Activated naive CD4-positive, alpha-beta T cell treated with anti-CD3 and anti-CD28 coated beads for 36 hours (primary cell): ENCODE data around the gene LIMK1. TPM values are rescaled to one million over a fixed set of nuclear protein-coding genes. Genes with fewer than 3 reads are reported as not detected.

Source experiments
- CTCF ChIA-PET: fragments of 350-600 bp; sonication (Branson Sonifier 250); formaldehyde crosslinking; loops from one replicate; lab custom pipeline; 2021; ENCODE audit warnings: antibody characterized with exemption; lab: Charles Lee
- DNase-seq: peaks from one replicate; pipeline ENCODE4 v3.0.0-alpha.2; 2020
- H3K27ac Mint-ChIP-seq: one replicate; pipeline ENCODE4 v1.8.0; 2021; ENCODE audit warnings: mild to moderate bottlenecking, mixed read lengths
- H3K27me3 Mint-ChIP-seq: one replicate; pipeline ENCODE4 v1.8.0; 2021; ENCODE audit warnings: low read depth, mixed read lengths
- H3K36me3 Mint-ChIP-seq: one replicate; pipeline ENCODE4 v1.8.0; 2021; ENCODE audit warnings: low read depth, mixed read lengths
- H3K4me1 Mint-ChIP-seq: one replicate; pipeline ENCODE4 v1.8.0; 2021; ENCODE audit warnings: low read depth, mixed read lengths
- H3K4me3 Mint-ChIP-seq: one replicate; pipeline ENCODE4 v1.8.0; 2021; ENCODE audit warnings: mild to moderate bottlenecking, moderate library complexity, mixed read lengths
- H3K9me3 Mint-ChIP-seq: one replicate; pipeline ENCODE4 v1.8.0; 2021; ENCODE audit warnings: mixed read lengths
- intact Hi-C: fragments of 100-400 bp; cut with micrococcal nuclease; formaldehyde crosslinking; loops from one replicate; pipeline ENCODE4 v1.15.1; 2023
- total RNA-seq, 2 experiments: library from RNA; stranded (reverse); gene quantifications; one replicate each; pipeline ENCODE4 v1.2.3, GENCODE V29; 2021

The LIMK1 gene
- total RNA-seq, 2 experiments from 2014 or later = 7.9 to 9.2 TPM

GRCh38 chr7:74059037-74059436 lies 24.6 kb upstream of the LIMK1 start:
- CTCF ChIA-PET = interaction anchor here (1.4 kb wide), 2 partner anchors 10 to 33 kb away, joined by 3 to 5 read pairs; no protein-coding TSS in a partner anchor

DNA sequence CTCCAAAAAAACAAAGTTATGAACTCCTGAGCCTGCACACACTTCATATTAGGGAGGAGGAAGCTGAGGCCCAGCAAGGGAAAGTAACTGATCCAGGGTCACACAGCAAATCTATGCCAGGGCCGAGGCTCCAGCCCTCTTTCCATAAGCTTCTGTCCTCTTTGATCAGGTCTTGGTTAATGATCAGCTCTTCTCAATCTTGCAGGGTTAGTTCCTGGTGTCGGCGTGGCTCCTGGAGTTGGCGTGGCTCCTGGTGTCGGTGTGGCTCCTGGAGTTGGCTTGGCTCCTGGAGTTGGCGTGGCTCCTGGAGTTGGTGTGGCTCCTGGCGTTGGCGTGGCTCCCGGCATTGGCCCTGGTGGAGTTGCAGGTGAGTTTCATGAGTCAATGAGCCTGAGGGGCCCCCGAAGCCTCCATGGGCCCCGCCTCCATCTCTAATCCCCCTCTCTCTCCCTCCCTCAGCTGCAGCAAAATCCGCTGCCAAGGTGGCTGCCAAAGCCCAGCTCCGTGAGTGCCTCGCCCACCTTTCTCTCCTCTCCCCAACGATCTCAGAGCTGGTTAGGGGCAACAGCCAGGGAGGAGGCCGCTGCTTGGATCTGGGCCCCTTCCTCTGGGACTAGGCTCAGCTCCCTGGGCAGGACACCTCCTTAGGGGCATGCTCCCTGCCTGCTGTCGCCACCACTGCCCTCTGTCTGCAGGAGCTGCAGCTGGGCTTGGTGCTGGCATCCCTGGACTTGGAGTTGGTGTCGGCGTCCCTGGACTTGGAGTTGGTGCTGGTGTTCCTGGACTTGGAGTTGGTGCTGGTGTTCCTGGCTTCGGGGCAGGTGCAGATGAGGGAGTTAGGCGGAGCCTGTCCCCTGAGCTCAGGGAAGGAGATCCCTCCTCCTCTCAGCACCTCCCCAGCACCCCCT lies 23.7 kb upstream of the LIMK1 start:
- no peak for DNase-seq
- no peaks in the 10 kb centered on the region for H3K36me3 Mint-ChIP-seq
- H3K27ac Mint-ChIP-seq = no peak overlapping the region
- H3K4me3 Mint-ChIP-seq = no peak overlapping the region
- no peaks in the 10 kb centered on the region for H3K9me3 Mint-ChIP-seq
- CTCF ChIA-PET = interaction anchor here (1.1 to 1.4 kb wide), 3 partner anchors 9 to 342 kb away, joined by 3 to 5 read pairs (median 3); no protein-coding TSS in a partner anchor
- no peaks in the 10 kb centered on the region for H3K4me1 Mint-ChIP-seq
- intact Hi-C loops = no loop called here
- peaks cover 5% of the 10 kb centered on the region for H3K27me3 Mint-ChIP-seq

More at GRCh38 chr7:74059037-74059436, 24.6 kb upstream of the LIMK1 start:
- Mint-ChIP-seq H3K4me1 (no peaks in the 10 kb centered on the region), H3K27ac (no peak overlapping the region), H3K4me3 (no peak overlapping the region), H3K27me3 (peaks cover 5% of the 10 kb centered on the region), H3K9me3 (no peaks in the 10 kb centered on the region), H3K36me3 (no peaks in the 10 kb centered on the region)
- intact Hi-C loops = no loop called here
- no peak for DNase-seq

GRCh38 chr7:74061840-74062539 lies 21.6 kb upstream of the LIMK1 start:
- no peak overlapping the region for H3K27ac Mint-ChIP-seq
- H3K4me1 Mint-ChIP-seq = no peaks in the 10 kb centered on the region
- H3K27me3 Mint-ChIP-seq = peaks cover 5% of the 10 kb centered on the region
- DNase-seq = peak; percentile 25
- intact Hi-C loops = no loop called here
- H3K4me3 Mint-ChIP-seq = no peak overlapping the region
- no peaks in the 10 kb centered on the region for H3K36me3 Mint-ChIP-seq
- no peaks in the 10 kb centered on the region for H3K9me3 Mint-ChIP-seq
- CTCF ChIA-PET = no interaction called here

DNA sequence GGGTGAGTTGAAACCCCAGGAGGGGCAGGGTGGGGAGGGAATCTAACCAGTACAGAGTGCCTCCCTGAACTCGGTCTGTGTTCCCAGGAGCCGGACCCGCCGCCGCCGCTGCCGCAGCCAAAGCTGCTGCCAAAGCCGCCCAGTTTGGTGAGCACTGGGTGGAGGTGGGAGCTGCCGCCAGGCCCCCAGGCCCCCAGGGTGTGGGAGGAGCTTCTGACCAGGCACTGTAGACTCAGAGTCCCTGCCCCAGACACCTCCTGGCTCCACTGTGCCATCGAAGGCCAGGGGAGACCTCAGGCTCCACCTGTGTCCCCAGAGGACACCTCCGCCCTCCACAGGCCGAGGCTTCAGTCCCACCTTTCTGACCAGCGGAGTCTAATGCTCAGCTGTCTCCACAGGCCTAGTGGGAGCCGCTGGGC lies 20.4 kb upstream of the LIMK1 start:
- Mint-ChIP-seq H3K27me3 (peaks cover 3% of the 10 kb centered on the region), H3K4me1 (no peaks in the 10 kb centered on the region), H3K27ac (no peak overlapping the region), H3K4me3 (no peak overlapping the region), H3K36me3 (no peaks in the 10 kb centered on the region), H3K9me3 (no peaks in the 10 kb centered on the region)
- intact Hi-C loops = no loop called here
- CTCF ChIA-PET = interaction anchor here (0.6 kb wide), 1 partner anchor 215 kb away, joined by 3 read pairs; no protein-coding TSS in a partner anchor
- no peak for DNase-seq

DNA sequence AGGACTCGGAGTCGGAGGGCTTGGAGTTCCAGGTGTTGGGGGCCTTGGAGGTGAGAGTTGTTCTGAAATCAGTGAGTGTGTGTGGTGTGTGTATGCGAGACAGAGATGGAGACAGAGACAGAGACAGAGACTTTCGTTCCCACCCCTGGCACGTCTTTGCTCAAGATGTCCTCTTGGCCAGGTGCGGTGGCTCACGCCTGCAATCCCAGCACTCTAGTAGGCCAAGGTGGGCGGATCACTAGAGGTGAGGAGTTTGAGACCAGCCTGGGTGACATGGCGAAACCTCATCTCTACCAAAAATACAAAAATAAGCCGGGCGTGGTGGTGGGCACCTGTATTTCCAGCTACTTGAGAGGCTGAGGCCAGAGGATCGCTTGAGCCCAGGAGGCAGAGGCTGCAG lies 20.0 kb upstream of the LIMK1 start:
- no peaks in the 10 kb centered on the region for H3K9me3 Mint-ChIP-seq
- intact Hi-C loops = no loop called here

GRCh38 chr7:74064696-74065095 lies 18.9 kb upstream of the LIMK1 start:
- CTCF ChIA-PET = interaction anchor here (0.6 to 1.4 kb wide), 3 partner anchors 221 to 336 kb away, joined by 3 to 5 read pairs (median 3); no protein-coding TSS in a partner anchor
- H3K4me1 Mint-ChIP-seq = no peaks in the 10 kb centered on the region
- no peaks in the 10 kb centered on the region for H3K9me3 Mint-ChIP-seq
- H3K36me3 Mint-ChIP-seq = no peaks in the 10 kb centered on the region
- no peak overlapping the region for H3K27ac Mint-ChIP-seq
- no peak for DNase-seq
- intact Hi-C loops = no loop called here
- no peak overlapping the region for H3K4me3 Mint-ChIP-seq
- no peaks in the 10 kb centered on the region for H3K27me3 Mint-ChIP-seq

More for the DNA sequence above, 20.0 kb upstream of the LIMK1 start:
- Mint-ChIP-seq H3K4me3 (no peak overlapping the region), H3K27me3 (peaks cover under 1% of the 10 kb centered on the region), H3K4me1 (no peaks in the 10 kb centered on the region), H3K27ac (no peak overlapping the region), H3K36me3 (no peaks in the 10 kb centered on the region)
- no peak for DNase-seq
- CTCF ChIA-PET = interaction anchor here (0.6 kb wide), 1 partner anchor 214 kb away, joined by 3 read pairs; no protein-coding TSS in a partner anchor

- H3K4me3 Mint-ChIP-seq = no peak overlapping the region
- no peak overlapping the region for H3K27ac Mint-ChIP-seq
- no peaks in the 10 kb centered on the region for H3K4me1 Mint-ChIP-seq
- no peaks in the 10 kb centered on the region for H3K9me3 Mint-ChIP-seq
- intact Hi-C loops = no loop called here
- H3K27me3 Mint-ChIP-seq = no peaks in the 10 kb centered on the region
- H3K36me3 Mint-ChIP-seq = no peaks in the 10 kb centered on the region
- DNase-seq = no peak
- CTCF ChIA-PET = interaction anchor here (1.1 to 3.3 kb wide), 4 partner anchors 13 to 335 kb away, joined by 3 to 10 read pairs (median 7); no protein-coding TSS in a partner anchor
Measured at GRCh38 chr7:74066626-74067025, 17.0 kb upstream of the LIMK1 start.

DNA sequence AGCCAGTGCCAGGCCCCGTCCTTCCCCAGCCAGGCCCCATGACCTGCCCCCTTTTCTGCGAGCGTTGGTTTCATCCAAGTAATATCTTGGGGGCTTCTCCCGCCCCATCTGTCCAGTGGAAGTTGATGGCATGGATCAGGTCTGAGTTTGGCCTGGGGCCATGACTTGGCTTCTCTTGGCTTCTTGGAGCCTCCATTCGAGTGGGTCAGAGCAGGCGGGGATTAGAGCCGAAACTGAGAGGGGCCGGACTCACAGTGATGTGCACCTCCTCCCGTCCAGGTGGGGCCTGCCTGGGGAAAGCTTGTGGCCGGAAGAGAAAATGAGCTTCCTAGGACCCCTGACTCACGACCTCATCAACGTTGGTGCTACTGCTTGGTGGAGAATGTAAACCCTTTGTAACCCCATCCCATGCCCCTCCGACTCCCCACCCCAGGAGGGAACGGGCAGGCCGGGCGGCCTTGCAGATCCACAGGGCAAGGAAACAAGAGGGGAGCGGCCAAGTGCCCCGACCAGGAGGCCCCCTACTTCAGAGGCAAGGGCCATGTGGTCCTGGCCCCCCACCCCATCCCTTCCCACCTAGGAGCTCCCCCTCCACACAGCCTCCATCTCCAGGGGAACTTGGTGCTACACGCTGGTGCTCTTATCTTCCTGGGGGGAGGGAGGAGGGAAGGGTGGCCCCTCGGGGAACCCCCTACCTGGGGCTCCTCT lies 15.1 kb upstream of the LIMK1 start:
- Mint-ChIP-seq H3K27ac (no peak overlapping the region), H3K9me3 (no peaks in the 10 kb centered on the region), H3K27me3 (no peaks in the 10 kb centered on the region), H3K36me3 (no peaks in the 10 kb centered on the region), H3K4me3 (no peak overlapping the region), H3K4me1 (no peaks in the 10 kb centered on the region)
- DNase-seq = no peak
- CTCF ChIA-PET = interaction anchor here (0.6 to 3.6 kb wide), 12 partner anchors 9 to 333 kb away, joined by 3 to 32 read pairs (median 4); no protein-coding TSS in a partner anchor
- intact Hi-C loops = loop anchor here (1.0 to 2.0 kb wide), 4 partner anchors 106 to 333 kb away; partner anchors contain the start of gene EIF4H

DNA sequence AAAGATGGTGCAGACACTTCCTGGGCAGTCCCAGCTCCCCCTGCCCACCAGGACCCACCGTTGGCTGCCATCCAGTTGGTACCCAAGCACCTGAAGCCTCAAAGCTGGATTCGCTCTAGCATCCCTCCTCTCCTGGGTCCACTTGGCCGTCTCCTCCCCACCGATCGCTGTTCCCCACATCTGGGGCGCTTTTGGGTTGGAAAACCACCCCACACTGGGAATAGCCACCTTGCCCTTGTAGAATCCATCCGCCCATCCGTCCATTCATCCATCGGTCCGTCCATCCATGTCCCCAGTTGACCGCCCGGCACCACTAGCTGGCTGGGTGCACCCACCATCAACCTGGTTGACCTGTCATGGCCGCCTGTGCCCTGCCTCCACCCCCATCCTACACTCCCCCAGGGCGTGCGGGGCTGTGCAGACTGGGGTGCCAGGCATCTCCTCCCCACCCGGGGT lies 14.5 kb upstream of the LIMK1 start:
- no peak overlapping the region for H3K4me3 Mint-ChIP-seq
- intact Hi-C loops = loop anchor here (2.0 kb wide), 1 partner anchor 106 kb away; the partner anchor contains the start of gene EIF4H
- DNase-seq = no peak
- no peaks in the 10 kb centered on the region for H3K27me3 Mint-ChIP-seq
- H3K9me3 Mint-ChIP-seq = no peaks in the 10 kb centered on the region
- H3K27ac Mint-ChIP-seq = peak overlapping the region; percentile 30
- no peaks in the 10 kb centered on the region for H3K4me1 Mint-ChIP-seq
- CTCF ChIA-PET = interaction anchor here (0.6 to 3.6 kb wide), 12 partner anchors 9 to 333 kb away, joined by 3 to 32 read pairs (median 4); no protein-coding TSS in a partner anchor
- H3K36me3 Mint-ChIP-seq = no peaks in the 10 kb centered on the region

- H3K36me3 Mint-ChIP-seq = no peaks in the 10 kb centered on the region
- H3K9me3 Mint-ChIP-seq = no peaks in the 10 kb centered on the region
- H3K4me3 Mint-ChIP-seq = no peak overlapping the region
- no peak for DNase-seq
- H3K4me1 Mint-ChIP-seq = no peaks in the 10 kb centered on the region
- no peaks in the 10 kb centered on the region for H3K27me3 Mint-ChIP-seq
- intact Hi-C loops = loop anchor here (2.0 kb wide), 1 partner anchor 105 kb away; the partner anchor contains the start of gene EIF4H
- CTCF ChIA-PET = interaction anchor here (0.7 to 3.6 kb wide), 8 partner anchors 10 to 344 kb away, joined by 3 to 32 read pairs (median 5); no protein-coding TSS in a partner anchor
- no peak overlapping the region for H3K27ac Mint-ChIP-seq
Measured at GRCh38 chr7:74069790-74070618, 13.6 kb upstream of the LIMK1 start.

GRCh38 chr7:74070619-74070921 lies 13.0 kb upstream of the LIMK1 start:
- no peak overlapping the region for H3K4me3 Mint-ChIP-seq
- no peak for DNase-seq
- H3K36me3 Mint-ChIP-seq = no peaks in the 10 kb centered on the region
- H3K27me3 Mint-ChIP-seq = no peaks in the 10 kb centered on the region
- no peak overlapping the region for H3K27ac Mint-ChIP-seq
- intact Hi-C loops = no loop called here
- H3K9me3 Mint-ChIP-seq = no peaks in the 10 kb centered on the region
- no peaks in the 10 kb centered on the region for H3K4me1 Mint-ChIP-seq
- CTCF ChIA-PET = interaction anchor here (1.0 to 3.6 kb wide), 3 partner anchors 9 to 331 kb away, joined by 3 to 32 read pairs (median 5); no protein-coding TSS in a partner anchor
